IMR-90 (cell line): ENCODE data around the gene CC2D2A. TPM values are rescaled to one million over a fixed set of nuclear protein-coding genes. Genes with fewer than 3 reads are reported as not detected.

Source experiments
- ATAC-seq: fragments of 200-7000 bp; cut with Tn5 transposase; 2 replicates; pipeline ENCODE4 v1.9.1; 2020; ENCODE audit warnings: low read depth, mild to moderate bottlenecking, moderate library complexity
- BruUV-seq: library from RNA; stranded (reverse); fragments of 400-500 nt; replicated peaks from 2 replicates; lab custom pipeline; 2021; lab: Mats Ljungman, UMichigan
- CTCF ChIA-PET: fragments of 300-600 bp; formaldehyde crosslinking; extraction: SDS; loops from one replicate; lab custom pipeline; 2021; ENCODE audit warnings: antibody characterized with exemption; lab: Yijun Ruan, JAX
- POLR2A ChIA-PET: fragments of 300-600 bp; sonication (Branson Sonifier 250); formaldehyde crosslinking; loops from one replicate; lab custom pipeline; 2022; ENCODE audit warnings: antibody characterized with exemption; ENCODE audit not compliant: unreplicated experiment; lab: Charles Lee
- DNase-seq: peaks from one replicate; pipeline ENCODE4 v3.0.0; 2013
- H2AFZ ChIP-seq: replicated peaks from 2 replicates; pipeline ENCODE3; 2013; ENCODE audit warnings: low read length, mild to moderate bottlenecking; ENCODE audit not compliant: poor library complexity
- H2AK5ac ChIP-seq: 2 replicates; pipeline ENCODE4 v1.6.1; 2013; ENCODE audit warnings: low read depth, low read length, inconsistent platforms
- H2AK9ac ChIP-seq: replicated peaks from 2 replicates; pipeline ENCODE3; 2013; ENCODE audit warnings: mild to moderate bottlenecking, low read depth, low read length, moderate library complexity; ENCODE audit not compliant: poor library complexity
- H2BK120ac ChIP-seq: 2 replicates; pipeline ENCODE4 v1.6.1; 2013; ENCODE audit warnings: low read depth, low read length, inconsistent platforms
- H2BK15ac ChIP-seq: 3 replicates; pipeline ENCODE4 v1.6.1; 2013; ENCODE audit warnings: low read depth, low read length, inconsistent platforms
- H2BK20ac ChIP-seq: 2 replicates; pipeline ENCODE4 v1.6.1; 2013; ENCODE audit warnings: low read depth, mild to moderate bottlenecking, inconsistent platforms, low read length, moderate library complexity
- H2BK5ac ChIP-seq: 2 replicates; pipeline ENCODE4 v1.6.1; 2013; ENCODE audit warnings: mild to moderate bottlenecking, low read depth, low read length, inconsistent platforms; ENCODE audit not compliant: poor library complexity, severe bottlenecking
- H3K14ac ChIP-seq: replicated peaks from 2 replicates; pipeline ENCODE4 v1.6.1; 2013; ENCODE audit warnings: low read depth, low read length, inconsistent platforms
- H3K18ac ChIP-seq: 2 replicates; pipeline ENCODE4 v1.6.1; 2013; ENCODE audit warnings: low read depth, low read length, control low read depth
- H3K23ac ChIP-seq: 2 replicates; pipeline ENCODE4 v1.6.1; 2013; ENCODE audit warnings: low read depth, low read length, inconsistent platforms
- H3K27ac ChIP-seq: 2 replicates; pipeline ENCODE4 v1.5.1; 2013; ENCODE audit warnings: mild to moderate bottlenecking, control low read depth, low read length; ENCODE audit not compliant: insufficient read depth
- H3K27me3 ChIP-seq: 2 replicates; pipeline ENCODE4 v1.6.1; 2013; ENCODE audit warnings: low read length; ENCODE audit not compliant: control insufficient read depth, insufficient read depth
- H3K36me3 ChIP-seq: 2 replicates; pipeline ENCODE4 v1.6.1; 2013; ENCODE audit warnings: low read length, mixed read lengths; ENCODE audit not compliant: control insufficient read depth, insufficient read depth
- H3K4ac ChIP-seq: 2 replicates; pipeline ENCODE4 v1.6.1; 2013; ENCODE audit warnings: low read depth, low read length, inconsistent platforms
- H3K4me1 ChIP-seq: 2 replicates; pipeline ENCODE4 v1.6.1; 2013; ENCODE audit warnings: low read length, mixed read lengths; ENCODE audit not compliant: control insufficient read depth, insufficient read depth
- H3K4me2 ChIP-seq: 2 replicates; pipeline ENCODE4 v1.6.1; 2013; ENCODE audit warnings: low read depth, mild to moderate bottlenecking, control low read depth, low read length, moderate library complexity
- H3K4me3 ChIP-seq: 2 replicates; pipeline ENCODE4 v1.5.1; 2013; ENCODE audit warnings: low read depth, mild to moderate bottlenecking, control low read depth, low read length, moderate library complexity; ENCODE audit not compliant: insufficient read depth
- H3K56ac ChIP-seq: 2 replicates; pipeline ENCODE4 v1.6.1; 2013; ENCODE audit warnings: low read length, inconsistent platforms; ENCODE audit not compliant: insufficient read depth; ENCODE audit errors: extremely low read depth
- H3K79me1 ChIP-seq, 2 experiments: 2 replicates each; pipeline ENCODE4 v1.6.1; 2013; ENCODE audit warnings: low read length in 2 of 2, inconsistent platforms in 1 of 2, low read depth in 1 of 2
- H3K9ac ChIP-seq: 2 replicates; pipeline ENCODE4 v1.6.1; 2013; ENCODE audit warnings: low read depth, low read length, control low read depth
- H3K9me1 ChIP-seq: 2 replicates; pipeline ENCODE4 v1.6.1; 2013; ENCODE audit warnings: low read length, inconsistent platforms; ENCODE audit not compliant: insufficient read depth
- H3K9me3 ChIP-seq: 2 replicates; pipeline ENCODE4 v1.6.1; 2013; ENCODE audit warnings: low read length; ENCODE audit not compliant: control insufficient read depth, insufficient read depth
- H4K20me1 ChIP-seq: 2 replicates; pipeline ENCODE4 v1.6.1; 2013; ENCODE audit warnings: low read length, inconsistent platforms; ENCODE audit not compliant: insufficient read depth
- H4K5ac ChIP-seq: 2 replicates; pipeline ENCODE4 v1.6.1; 2013; ENCODE audit warnings: mild to moderate bottlenecking, low read depth, low read length, control low read depth
- H4K8ac ChIP-seq, 2 experiments: 2 replicates each; pipeline ENCODE4 v1.6.1; 2013; ENCODE audit warnings: low read depth in 2 of 2, low read length in 2 of 2, control low read depth in 1 of 2, inconsistent platforms in 1 of 2
- H4K91ac ChIP-seq: 2 replicates; pipeline ENCODE4 v1.6.1; 2013; ENCODE audit warnings: low read depth, low read length, inconsistent platforms; ENCODE audit not compliant: insufficient read depth
- BHLHE40 ChIP-seq: fragments of 150-350 bp; IDR thresholded peaks from 2 replicates; pipeline ENCODE4 v1.6.1; 2016; ENCODE audit warnings: mild to moderate bottlenecking, low read depth, low read length
- CEBPB ChIP-seq: IDR thresholded peaks from 2 replicates; pipeline ENCODE4 v1.6.1; 2012; ENCODE audit warnings: low read depth, low read length, improper control_type of control experiment
- SMC3 ChIP-seq: fragments of 150-350 bp; IDR thresholded peaks from 2 replicates; pipeline ENCODE4 v1.6.1; 2016; ENCODE audit warnings: low read depth, mild to moderate bottlenecking, antibody characterized with exemption, low read length, moderate library complexity
- WGBS, 2 experiments: methylation state at CpG; one replicate each; pipeline versions ENCODE4 v1.1.5 to v1.1.7; 2013; ENCODE audit warnings: missing lambda C conversion rate in 2 of 2; ENCODE audit not compliant: insufficient read length in 1 of 2; ENCODE audit errors: extremely low coverage in 2 of 2; 5-methylcytosine and 5-hydroxymethylcytosine counted together
- dilution Hi-C: fragments of 300-500 bp; cut with HindIII; formaldehyde crosslinking; loops from one replicate; pipeline ENCODE4 v1.14.3; 2018; ENCODE audit warnings: low sequenced_read_pairs; ENCODE audit not compliant: unreplicated experiment
- in situ Hi-C: fragments of 300-500 bp; cut with MboI; formaldehyde crosslinking; loops from 3 replicates; pipeline ENCODE4 v1.14.3; 2019; ENCODE audit warnings: low sequenced_read_pairs, inconsistent platforms, mixed read lengths
- intact Hi-C: fragments of 100-400 bp; cut with micrococcal nuclease; formaldehyde crosslinking; loops from 2 replicates; pipeline ENCODE4 v1.10.0; 2022
- polyA plus RNA-seq, 3 experiments: library from polyadenylated mRNA; depleted of rRNA; stranded (reverse); fragments of >200 nt; gene quantifications; 2 replicates each; pipeline ENCODE4 v1.2.3, GENCODE V29; 2012; ENCODE audit warnings: low replicate concordance in 1 of 3
- total RNA-seq: library from RNA; depleted of rRNA; stranded (reverse); fragments of >200 nt; gene quantifications from 2 replicates; pipeline ENCODE4 v1.2.3, GENCODE V29; 2012

Gene CC2D2A
- total and polyA plus RNA-seq, 2 of the 4 experiments (the other 2 are of a cell fraction), result 20.8 to 26.3 TPM

- Histone ChIP-seq H4K5ac (no peak overlapping the region; the same call in 1 of the 2 replicates), H4K91ac (peak overlapping the region; percentile 42; the same call in 1 of the 2 replicates), H3K23ac (peak overlapping the region; percentile 46; the same call in 1 of the 2 replicates), H3K9ac (no peak overlapping the region), H3K79me1 (peaks cover 4 to 16% of the 10 kb centered on the region in 2 experiments; a peak in 3 of 4 replicates), H2AK5ac (peak overlapping the region; percentile 72), H3K36me3 (peaks cover 4% of the 10 kb centered on the region; the same call in 1 of the 2 replicates), H2BK15ac (peak overlapping the region; percentile 50; the same call in 2 of the 3 replicates), H3K18ac (peak overlapping the region; percentile 86), H3K4me3 (no peak overlapping the region), H3K9me3 (peaks cover 3% of the 10 kb centered on the region), H2AK9ac (no peak overlapping the region), H2BK120ac (peak overlapping the region; percentile 83), H3K27me3 (no peaks in the 10 kb centered on the region), H3K4ac (peak overlapping the region; percentile 84), H2BK5ac (peak overlapping the region; percentile 61), H2AFZ (no peak overlapping the region), H4K20me1 (peaks cover 2% of the 10 kb centered on the region; the same call in 1 of the 2 replicates), H3K56ac (no peak overlapping the region; the same call in 1 of the 2 replicates), H2BK20ac (peak overlapping the region; percentile 74; the same call in 1 of the 2 replicates), H3K4me1 (peaks cover 7% of the 10 kb centered on the region; the same call in 1 of the 2 replicates), H3K14ac (peak overlapping the region; percentile 70), H4K8ac (peak overlapping the region in 1 of 2 experiments; percentile 34; a peak in 1 of 4 replicates), H3K27ac (peak overlapping the region; percentile 83; the same call in 1 of the 2 replicates), H3K9me1 (no peaks in the 10 kb centered on the region; the same call in 1 of the 2 replicates), H3K4me2 (peak overlapping the region; percentile 60)
- peak; percentile 82 for ATAC-seq
- ChIA-PET POLR2A (no interaction called here), CTCF (interaction anchor here (1.1 to 1.9 kb wide), 2 partner anchors 9 to 11 kb away, joined by 3 to 4 read pairs; no protein-coding TSS in a partner anchor)
- in situ Hi-C loops (loop anchor here (25.0 kb wide), 1 partner anchor 723 kb away; no protein-coding TSS in a partner anchor), dilution Hi-C loops (no loop called here), intact Hi-C loops (no loop called here)
- TF ChIP-seq BHLHE40, result 0 out of 2 replicates have a peak, but pooled peaks have one; percentile 22
- peak; percentile 91 for TF ChIP-seq CEBPB
- no peak for TF ChIP-seq SMC3
- DNase-seq, result peak; percentile 95
- WGBS, 2 experiments, result 67% methylated on average over 3 of the region's 6 CpGs; no CpG with 5 or more reads in 1 of the 2 experiments
- BruUV-seq, result no TSS peak
Observed at GRCh38 chr4:15488658-15489470, 19.2 kb downstream of the CC2D2A start.
